Coronary artery (tissue), 2 donors: Measurements from ENCODE around the gene TOB1.

Experiments used
- DNase-seq: peaks from one replicate; pipeline ENCODE4 v3.0.0-alpha.2; 2017; ENCODE audit warnings: low spot score
- H3K27ac ChIP-seq, 2 donors: fragments of 200-600 bp; sonication (generic); one replicate each; pipeline ENCODE4 v1.5.1; 2016 to 2019
- H3K4me3 ChIP-seq: fragments of 200-600 bp; sonication (generic); 2 replicates; pipeline ENCODE4 v1.5.1; 2016; ENCODE audit warnings: mild to moderate bottlenecking, moderate library complexity
- TF ChIP-seq, protein P1 (sequence below): fragments of 200-600 bp; sonication (generic); IDR thresholded peaks from one replicate; pipeline ENCODE4 v1.5.1; 2019; ENCODE audit warnings: antibody characterized with exemption

The TOB1 gene

DNA sequence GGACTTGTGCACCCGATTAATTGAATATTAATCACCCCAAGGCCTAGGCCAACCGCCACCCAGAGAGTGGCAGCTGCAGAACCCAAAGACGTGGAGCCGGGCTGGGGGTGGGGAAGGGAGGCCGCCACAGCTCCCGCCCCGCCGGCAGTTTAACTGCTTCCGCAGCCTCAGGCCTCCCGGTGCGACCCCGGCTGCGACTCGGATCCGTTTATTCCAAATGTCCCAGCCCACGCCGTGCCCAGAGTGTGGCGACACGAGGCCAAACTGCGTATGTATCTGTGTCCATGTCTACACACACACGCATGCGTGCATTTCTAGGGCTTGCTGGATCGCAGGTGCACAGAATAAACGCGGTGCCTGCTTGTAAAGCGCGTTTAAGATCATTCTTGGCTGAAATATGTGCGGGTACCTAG, 802 bp upstream of the TOB1 start:
- TF ChIP-seq, protein P1, sequence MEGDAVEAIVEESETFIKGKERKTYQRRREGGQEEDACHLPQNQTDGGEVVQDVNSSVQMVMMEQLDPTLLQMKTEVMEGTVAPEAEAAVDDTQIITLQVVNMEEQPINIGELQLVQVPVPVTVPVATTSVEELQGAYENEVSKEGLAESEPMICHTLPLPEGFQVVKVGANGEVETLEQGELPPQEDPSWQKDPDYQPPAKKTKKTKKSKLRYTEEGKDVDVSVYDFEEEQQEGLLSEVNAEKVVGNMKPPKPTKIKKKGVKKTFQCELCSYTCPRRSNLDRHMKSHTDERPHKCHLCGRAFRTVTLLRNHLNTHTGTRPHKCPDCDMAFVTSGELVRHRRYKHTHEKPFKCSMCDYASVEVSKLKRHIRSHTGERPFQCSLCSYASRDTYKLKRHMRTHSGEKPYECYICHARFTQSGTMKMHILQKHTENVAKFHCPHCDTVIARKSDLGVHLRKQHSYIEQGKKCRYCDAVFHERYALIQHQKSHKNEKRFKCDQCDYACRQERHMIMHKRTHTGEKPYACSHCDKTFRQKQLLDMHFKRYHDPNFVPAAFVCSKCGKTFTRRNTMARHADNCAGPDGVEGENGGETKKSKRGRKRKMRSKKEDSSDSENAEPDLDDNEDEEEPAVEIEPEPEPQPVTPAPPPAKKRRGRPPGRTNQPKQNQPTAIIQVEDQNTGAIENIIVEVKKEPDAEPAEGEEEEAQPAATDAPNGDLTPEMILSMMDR = no peak
- peak overlapping the region; percentile 99 for H3K27ac ChIP-seq
- peak overlapping the region; percentile 96 for H3K4me3 ChIP-seq
- DNase-seq = peak; percentile 86

DNA sequence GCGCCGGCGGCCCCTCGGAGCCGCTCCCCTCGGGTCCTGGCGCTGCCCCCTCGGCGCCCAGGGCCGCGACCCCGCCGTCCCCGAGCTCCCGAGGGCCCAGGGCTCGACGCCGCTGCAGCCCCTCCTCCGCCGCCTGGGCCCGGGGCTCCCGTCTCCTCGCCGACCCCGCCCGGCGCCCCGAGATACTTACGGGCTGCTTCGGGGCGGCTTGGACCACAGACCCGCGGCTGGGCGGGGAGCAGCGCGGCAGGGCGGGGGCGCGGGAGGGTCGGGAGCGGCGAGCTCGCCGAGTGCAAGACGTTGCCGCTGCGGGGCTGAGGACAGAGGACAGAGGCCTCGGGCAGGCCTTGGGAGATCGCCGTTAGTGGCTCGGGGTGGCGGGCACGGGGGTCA, 290 bp downstream of the TOB1 start:
- TF ChIP-seq, protein P1 = no peak
- H3K27ac ChIP-seq = peak overlapping the region; percentile 99 to 100

GRCh38 chr17:50865060-50865867, 890 bp downstream of the TOB1 start:
- DNase-seq = no peak
- Histone ChIP-seq H3K4me3 (peak overlapping the region; percentile 96), H3K27ac (peak overlapping the region; percentile 99 to 100)
- TF ChIP-seq, protein P1 = no peak

More for the DNA sequence above, 290 bp downstream of the TOB1 start:
- no peak for DNase-seq
- H3K4me3 ChIP-seq = peak overlapping the region; percentile 96

GRCh38 chr17:50864747-50865059, 1.5 kb downstream of the TOB1 start:
- no peak for DNase-seq
- TF ChIP-seq, protein P1 = no peak
- H3K4me3 ChIP-seq = peak overlapping the region; percentile 96
- H3K27ac ChIP-seq = peak overlapping the region; percentile 99 to 100

GRCh38 chr17:50863931-50864330, 2.2 kb downstream of the TOB1 start:
- Histone ChIP-seq H3K27ac (peak overlapping the region; percentile 79 to 99), H3K4me3 (peak overlapping the region; percentile 96)
- TF ChIP-seq, protein P1 = no peak
- DNase-seq = no peak

DNA sequence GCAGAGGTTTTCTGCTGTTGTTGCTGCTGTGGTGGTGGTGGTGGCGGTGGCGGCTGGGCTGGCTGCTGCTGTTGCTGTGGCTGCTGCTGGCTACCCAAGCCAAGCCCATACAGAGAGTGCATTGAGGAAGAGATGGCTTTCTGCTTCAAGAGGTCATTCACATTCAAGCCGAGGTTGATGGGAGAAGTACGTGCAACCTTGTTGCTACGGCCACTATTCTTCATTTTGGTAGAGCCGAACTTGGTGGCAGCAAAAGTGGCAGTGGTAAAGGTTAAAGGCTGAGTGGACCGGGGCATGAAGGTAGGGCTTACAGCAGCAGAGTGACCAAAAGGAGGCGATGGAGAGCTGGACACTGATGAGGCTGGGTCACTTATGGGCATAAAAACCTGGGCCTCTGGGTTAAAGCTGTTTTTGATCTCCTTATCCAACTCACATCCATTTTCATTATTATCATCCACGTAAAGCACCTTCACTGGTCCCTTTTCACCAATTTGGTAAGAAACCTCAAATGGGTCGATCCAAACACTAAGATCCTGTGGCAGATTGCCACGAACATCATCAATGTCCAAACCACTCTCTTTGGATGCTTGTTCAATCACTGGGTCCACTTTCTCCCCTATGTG, 2.8 kb downstream of the TOB1 start:
- Histone ChIP-seq H3K4me3 (peak overlapping the region; percentile 96), H3K27ac (peak overlapping the region; percentile 79 to 99)
- TF ChIP-seq, protein P1 = peak; percentile 55
- DNase-seq = no peak
